Heart right ventricle (tissue), 16 donors: ENCODE measurements around the gene SS18L1. TPM values are rescaled to one million over a fixed set of nuclear protein-coding genes. Genes with fewer than 3 reads are reported as not detected.

Source experiments
- ATAC-seq, 8 donors: fragments of 200-7000 bp; cut with Tn5 transposase; one replicate each; pipeline ENCODE4 v1.9.1; 2020; ENCODE audit warnings: mild to moderate bottlenecking in 8 of 8, moderate library complexity in 8 of 8, moderate number of reproducible peaks in 1 of 8
- DNase-seq, 2 donors: peaks; one replicate each; pipeline ENCODE4 v3.0.0-alpha.2; 2020
- H3K27ac ChIP-seq, 10 donors: fragments of 200-600 bp; sonication (generic) in 2 of 10; one replicate each; pipeline versions ENCODE4 v1.5.0 to v1.8.0; 2020 to 2022; ENCODE audit warnings: mild to moderate bottlenecking in 3 of 10
- H3K27me3 ChIP-seq, 7 donors: fragments of 200-600 bp; one replicate each; pipeline ENCODE4 v1.8.0; 2021 to 2022; ENCODE audit warnings: mild to moderate bottlenecking in 2 of 7
- H3K36me3 ChIP-seq, 9 donors: fragments of 200-600 bp; sonication (generic) in 1 of 9; one replicate each; pipeline versions ENCODE4 v1.5.0 to v1.8.0; 2020 to 2022; ENCODE audit warnings: mild to moderate bottlenecking in 2 of 9
- H3K4me1 ChIP-seq, 9 donors: fragments of 200-600 bp; sonication (generic) in 1 of 9; one replicate each; pipeline versions ENCODE4 v1.5.0 to v1.8.0; 2020 to 2022; ENCODE audit warnings: mild to moderate bottlenecking in 4 of 9
- H3K4me3 ChIP-seq, 10 donors: fragments of 200-600 bp; sonication (generic) in 2 of 10; one replicate each; pipeline versions ENCODE4 v1.5.0 to v1.8.0; 2020 to 2022; ENCODE audit warnings: mild to moderate bottlenecking in 7 of 10, moderate library complexity in 2 of 10
- H3K9me3 ChIP-seq, 11 donors: fragments of 200-600 bp in 10 of 11; sonication (generic) in 2 of 11; one replicate each; pipeline versions ENCODE4 v1.5.0 to v1.8.0; 2013 to 2022; ENCODE audit warnings: mild to moderate bottlenecking in 2 of 11, control low read depth in 1 of 11, moderate library complexity in 1 of 11
- WGBS, 2 donors: extraction: QIAGEN DNeasy Blood & Tissue Kit; methylation state at CpG; one replicate each; pipeline ENCODE4 v1.1.7; 2013; ENCODE audit warnings: inconsistent platforms in 1 of 2; 5-methylcytosine and 5-hydroxymethylcytosine counted together
- intact Hi-C, 10 donors: fragments of 100-400 bp; cut with DNase I; formaldehyde crosslinking; loops; one replicate each; pipeline versions ENCODE4 v1.11.1 to v1.14.2; 2022
- polyA plus RNA-seq, 2 donors: library from polyadenylated mRNA; stranded (reverse); fragments of 200-250 nt; gene quantifications; one replicate each; pipeline ENCODE4 v1.2.3, GENCODE V29; 2013
- total RNA-seq, 10 donors: library from RNA; stranded (reverse); fragmentation: NEBNext Ultra II Directional in 3 of 10; extraction: Animal tissue kit (Norgen Biotek cat#: 25700) in 3 of 10; gene quantifications; one replicate each; pipeline versions ENCODE4 v1.2.1 to v1.2.4, GENCODE V29; 2021 to 2023
- TF ChIP-seq, protein P1 (sequence below), 9 donors: fragments of 200-600 bp; sonication (generic) in 2 of 9; IDR thresholded peaks; one replicate each; pipeline versions ENCODE4 v1.5.0 to v1.8.0; 2021 to 2022; ENCODE audit warnings: antibody characterized with exemption in 9 of 9, mild to moderate bottlenecking in 5 of 9, moderate library complexity in 1 of 9
- donor health status: Arrhythmogenic right ventricular cardiomyopathy.
- donor health status: ischemic (EF 13 %, LVEDD 7.1; RV severe dilation, severe dysfunction).
- donor health status: healthy with polysubstance abuse.
- donor health status: DM: no; HTN: yes; CAD: no.
- donor health status: DM: no; HTN: no; CAD: no.
- donor health status: ischemic (EF 25% LVEDD 6.9; RV normal size, moderate dysfunction).
- donor health status: ischemic (EF 25% LVEDD 5.7; RV mildly dilated, moderate dysfunction).
- donor health status: healthy.
- donor health status: DM: yes; HTN: yes; CAD: no.
- donor health status: Ischemic cardiomyopathy.
- donor health status: ischemic (EF 35%, LVEDD 5.7; RV mildly dilated, moderate dysfunction).
- donor health status: nonischemic (EF 11% LVEDD 7.7; RV severe dilation, severe dysfunction).
- donor health status: DM: yes; HTN: yes; CAD: no.
- donor health status: PGD.
- donor health status: ischemic (EF 29% LVEDD 5.4; RV normal size, mild dysfunction).
- donor health status: nonischemic (EF 23%, LVEDD 6.1; RV moderate dilation, normal function).

The SS18L1 gene
- total and polyA plus RNA-seq, 12 donors = 5.2 to 22.3 (median 7.4) TPM

DNA sequence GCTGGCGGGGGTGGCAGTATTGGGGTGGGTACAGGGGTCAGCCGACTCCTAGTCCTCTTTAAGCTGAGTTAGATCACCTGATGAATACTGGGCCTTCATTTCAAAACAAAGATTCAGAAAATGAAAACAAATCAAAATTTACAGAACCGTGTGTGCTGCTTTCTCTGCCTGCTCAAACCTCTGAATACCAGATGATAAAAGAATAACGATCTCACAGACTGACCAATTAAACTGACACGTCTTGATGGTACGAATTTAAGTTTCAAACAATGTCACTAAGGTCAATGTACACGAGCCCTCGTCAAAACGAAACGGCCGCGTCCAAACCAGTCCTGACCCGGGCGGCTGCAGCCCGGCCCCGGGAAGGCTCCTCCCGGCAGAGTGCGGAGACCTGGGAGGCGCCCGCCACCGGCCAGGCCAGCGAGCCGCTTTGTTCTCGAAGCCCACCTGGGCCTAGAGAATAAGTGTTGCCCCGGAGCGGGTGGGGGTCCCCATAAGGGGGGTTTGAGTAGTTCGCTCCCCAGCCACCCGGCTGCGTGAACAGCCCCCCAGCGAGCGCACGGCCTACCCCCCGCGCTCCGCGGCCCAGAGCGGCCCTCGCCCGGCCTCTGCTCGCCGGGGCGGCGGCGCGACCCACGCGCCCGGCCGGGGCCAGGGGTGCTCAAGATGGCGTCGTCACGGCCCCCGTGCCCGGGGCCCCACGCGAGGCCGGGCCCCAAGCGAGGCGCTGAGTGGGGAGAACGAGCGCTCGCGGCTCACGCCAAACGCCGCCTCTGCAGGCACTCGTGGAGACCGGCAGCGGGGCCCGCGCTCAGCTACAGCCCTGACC lies 1.1 kb upstream of the SS18L1 start:
- peak overlapping the region; percentile 67 to 96 (median 86) for H3K4me3 ChIP-seq
- DNase-seq (no peak), ATAC-seq (peak in 3 of 8 donors; percentile 7 to 31 (median 14))
- peak overlapping the region; percentile 86 to 100 (median 96) for H3K27ac ChIP-seq
- H3K27me3 ChIP-seq = no peaks in the 10 kb centered on the region
- H3K4me1 ChIP-seq = peaks cover 8 to 46% (median 38%) of the 10 kb centered on the region in 9 donors
- no peaks in the 10 kb centered on the region for H3K9me3 ChIP-seq
- peaks cover 5 to 40% (median 30%) of the 10 kb centered on the region in 9 donors for H3K36me3 ChIP-seq
- WGBS, 2 donors = 1% methylated on average over 66 to 71 of the region's 71 CpGs
- TF ChIP-seq, protein P1, sequence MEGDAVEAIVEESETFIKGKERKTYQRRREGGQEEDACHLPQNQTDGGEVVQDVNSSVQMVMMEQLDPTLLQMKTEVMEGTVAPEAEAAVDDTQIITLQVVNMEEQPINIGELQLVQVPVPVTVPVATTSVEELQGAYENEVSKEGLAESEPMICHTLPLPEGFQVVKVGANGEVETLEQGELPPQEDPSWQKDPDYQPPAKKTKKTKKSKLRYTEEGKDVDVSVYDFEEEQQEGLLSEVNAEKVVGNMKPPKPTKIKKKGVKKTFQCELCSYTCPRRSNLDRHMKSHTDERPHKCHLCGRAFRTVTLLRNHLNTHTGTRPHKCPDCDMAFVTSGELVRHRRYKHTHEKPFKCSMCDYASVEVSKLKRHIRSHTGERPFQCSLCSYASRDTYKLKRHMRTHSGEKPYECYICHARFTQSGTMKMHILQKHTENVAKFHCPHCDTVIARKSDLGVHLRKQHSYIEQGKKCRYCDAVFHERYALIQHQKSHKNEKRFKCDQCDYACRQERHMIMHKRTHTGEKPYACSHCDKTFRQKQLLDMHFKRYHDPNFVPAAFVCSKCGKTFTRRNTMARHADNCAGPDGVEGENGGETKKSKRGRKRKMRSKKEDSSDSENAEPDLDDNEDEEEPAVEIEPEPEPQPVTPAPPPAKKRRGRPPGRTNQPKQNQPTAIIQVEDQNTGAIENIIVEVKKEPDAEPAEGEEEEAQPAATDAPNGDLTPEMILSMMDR (IDR thresholded peaks at IDR 0.05) = no peak
- intact Hi-C loops = loop anchor here in 7 of 10 donors (2.0 to 5.0 kb wide), 8 partner anchors 20 to 655 kb away; partner anchors contain the start of genes TAF4 (in 3 of the 7), MTG2 (in 2 of the 7), LSM14B (in 1 of the 7) and MRGBP (in 1 of the 7)

DNA sequence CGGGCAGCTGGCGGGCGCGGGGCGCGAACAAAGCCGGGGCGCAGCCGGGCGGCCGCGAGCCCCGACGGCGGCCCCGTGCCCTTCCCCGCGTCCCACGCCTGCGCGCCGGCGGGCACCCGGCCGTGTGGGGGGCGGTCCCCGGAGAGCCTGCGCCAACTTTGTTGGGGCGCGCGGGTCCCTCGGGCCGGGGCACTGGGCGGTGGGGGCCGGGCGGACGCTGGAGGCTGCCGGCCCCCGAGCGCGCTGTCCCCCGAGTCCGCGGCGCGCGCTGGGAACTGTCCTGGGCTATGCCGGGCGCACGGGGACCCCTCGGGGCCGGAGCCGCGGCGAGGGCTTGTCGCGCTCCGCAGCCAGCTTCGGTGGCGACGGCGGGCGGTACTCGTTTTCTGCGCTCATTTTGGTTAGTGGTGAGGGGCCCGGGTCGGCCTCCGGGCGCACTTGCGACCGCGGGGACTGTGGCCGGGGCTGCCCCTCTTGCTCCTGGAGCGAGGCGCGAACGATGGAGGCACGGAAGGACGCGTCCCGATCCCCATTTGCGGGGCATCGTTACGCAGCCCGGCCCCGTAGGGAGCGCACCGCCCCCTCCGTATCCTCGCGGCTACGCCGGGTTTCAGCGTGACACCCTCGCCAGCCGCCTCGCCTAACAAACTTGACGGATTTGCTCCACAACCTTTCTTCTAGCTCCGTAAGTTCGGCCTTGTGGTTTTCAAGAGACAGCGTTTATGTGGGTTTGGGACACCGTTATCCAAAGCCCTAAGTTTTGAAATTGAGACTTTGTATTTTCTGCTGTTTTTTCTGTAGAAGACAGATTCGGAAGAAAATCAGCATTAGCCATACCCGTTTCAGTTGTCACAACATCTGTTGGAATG lies 622 bp downstream of the SS18L1 start:
- H3K4me1 ChIP-seq = peaks cover 8 to 54% (median 40%) of the 10 kb centered on the region in 9 donors

DNA sequence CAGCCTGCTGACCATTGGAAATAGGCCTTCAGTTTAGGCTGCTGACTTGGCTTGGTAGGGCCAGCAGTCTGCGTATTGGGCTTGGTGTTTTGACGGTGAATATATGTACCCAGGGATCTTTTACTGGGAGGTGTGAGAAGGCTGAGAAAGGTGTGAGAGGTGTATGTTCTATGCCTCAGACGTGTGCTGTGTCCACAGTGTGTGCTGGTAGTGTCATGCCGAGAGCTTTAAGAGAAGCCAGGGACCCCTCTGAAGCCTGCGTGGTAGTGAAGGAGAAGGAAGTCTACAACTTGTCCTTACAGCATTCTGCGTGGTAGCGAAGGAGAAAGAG lies 2.1 kb downstream of the SS18L1 start:
- H3K36me3 ChIP-seq = peaks cover 0 to 8% (median 0%) of the 10 kb centered on the region in 9 donors
- whole genome bisulfite sequencing, 2 donors = 94 to 97% methylated on average over 7 of the region's 7 CpGs
- H3K27ac ChIP-seq = no peak overlapping the region
- intact Hi-C loops = loop anchor here in 1 of 10 donors (5.0 kb wide), 1 partner anchor 37 kb away; the partner anchor contains the start of gene MTG2
- H3K9me3 ChIP-seq = no peaks in the 10 kb centered on the region
- ATAC-seq = no peak
- H3K27me3 ChIP-seq = no peaks in the 10 kb centered on the region
- H3K4me1 ChIP-seq = peaks cover 12 to 57% (median 40%) of the 10 kb centered on the region in 9 donors
- H3K4me3 ChIP-seq = no peak overlapping the region
- no peak for DNase-seq
- TF ChIP-seq, protein P1 (IDR thresholded peaks at IDR 0.05) = no peak

More for the DNA sequence above, 622 bp downstream of the SS18L1 start:
- peak; percentile 24 to 59 (median 45) for ATAC-seq
- H3K9me3 ChIP-seq = no peaks in the 10 kb centered on the region
- H3K36me3 ChIP-seq = peaks cover 0 to 23% (median 13%) of the 10 kb centered on the region in 9 donors
- H3K27ac ChIP-seq = peak overlapping the region; percentile 83 to 100 (median 96)
- peak overlapping the region; percentile 36 to 96 (median 86) for H3K4me3 ChIP-seq
- TF ChIP-seq, protein P1 (IDR thresholded peaks at IDR 0.05) = peak in 4 of 9 donors; percentile 11 to 29 (median 22)
- no peaks in the 10 kb centered on the region for H3K27me3 ChIP-seq
- WGBS, 2 donors = 1% methylated on average over 85 to 104 of the region's 104 CpGs
- DNase-seq = peak; percentile 60 to 67
- intact Hi-C loops = loop anchor here in 8 of 10 donors (1.0 to 5.0 kb wide), 9 partner anchors 21 to 653 kb away; partner anchors contain the start of genes TAF4 (in 3 of the 8), MTG2 (in 2 of the 8), LSM14B (in 1 of the 8) and MRGBP (in 1 of the 8)
